CD14-positive monocyte (primary cell): ENCODE measurements around the gene CAMKK1. TPM values are rescaled to one million over a fixed set of nuclear protein-coding genes. Genes with fewer than 3 reads are reported as not detected.

ENCODE experiments used
- DNase-seq, 3 donors: peaks; one replicate each; pipeline ENCODE4 v3.0.0-alpha.2; 2011 to 2022
- H2AFZ ChIP-seq: 2 replicates; pipeline ENCODE4 v1.6.0; 2012; ENCODE audit warnings: mild to moderate bottlenecking, low read depth, low read length, inconsistent platforms; ENCODE audit not compliant: insufficient read depth, poor library complexity, severe bottlenecking
- H3K27ac ChIP-seq, 2 donors: 1 replicate in 1 of 2; 2 replicates in 1 of 2; pipeline ENCODE4 v1.5.1; 2012 to 2013; ENCODE audit warnings: low read length in 2 of 2, control low read depth in 1 of 2, inconsistent platforms in 1 of 2, low read depth in 1 of 2, mild to moderate bottlenecking in 1 of 2
- H3K27me3 ChIP-seq, 2 donors: one replicate each; pipeline versions ENCODE4 v1.6.0 to v1.6.1; 2011 to 2013; ENCODE audit warnings: low read length in 2 of 2; ENCODE audit not compliant: control insufficient read depth in 2 of 2, insufficient read depth in 2 of 2
- H3K36me3 ChIP-seq, 2 donors: replicated peaks in 1 of 2; 1 replicate in 1 of 2; 2 replicates in 1 of 2; pipeline versions ENCODE4 v1.5.1 to v1.6.1; 2012 to 2013; ENCODE audit warnings: low read length in 2 of 2, control low read depth in 1 of 2, inconsistent platforms in 1 of 2, mild to moderate bottlenecking in 1 of 2; ENCODE audit not compliant: insufficient read depth in 2 of 2, control insufficient read depth in 1 of 2
- H3K4me1 ChIP-seq, 2 donors: 1 replicate in 1 of 2; 2 replicates in 1 of 2; pipeline versions ENCODE4 v1.5.1 to v1.6.1; 2012 to 2013; ENCODE audit warnings: low read length in 2 of 2, control low read depth in 1 of 2, inconsistent platforms in 1 of 2, mild to moderate bottlenecking in 1 of 2, moderate library complexity in 1 of 2; ENCODE audit not compliant: insufficient read depth in 2 of 2, control insufficient read depth in 1 of 2
- H3K4me2 ChIP-seq: replicated peaks from 2 replicates; pipeline ENCODE3; 2012; ENCODE audit warnings: low read length, moderate library complexity, mild to moderate bottlenecking; ENCODE audit not compliant: poor library complexity, severe bottlenecking; ENCODE audit errors: extremely low read depth
- H3K4me3 ChIP-seq, 3 experiments: fragments of 200-600 bp in 1 of 3; sonication (generic) in 1 of 3; replicated peaks in 1 of 3; 1 replicate in 2 of 3; 2 replicates in 1 of 3; pipeline ENCODE4 v1.5.1; 2011 to 2013; ENCODE audit warnings: low read length in 3 of 3, mild to moderate bottlenecking in 3 of 3, control low read depth in 2 of 3, low read depth in 2 of 3, inconsistent platforms in 1 of 3, moderate library complexity in 1 of 3
- H3K79me2 ChIP-seq: 2 replicates; pipeline ENCODE4 v1.6.0; 2012; ENCODE audit warnings: mild to moderate bottlenecking, control low read depth, inconsistent platforms, low read length, moderate library complexity; ENCODE audit not compliant: insufficient read depth
- H3K9ac ChIP-seq: 2 replicates; pipeline ENCODE4 v1.6.0; 2017; ENCODE audit warnings: low read length, mild to moderate bottlenecking; ENCODE audit not compliant: insufficient read depth, poor library complexity, severe bottlenecking
- H3K9me3 ChIP-seq, 2 donors: replicated peaks in 1 of 2; 1 replicate in 1 of 2; 2 replicates in 1 of 2; pipeline versions ENCODE4 v1.5.1 to v1.6.1; 2012 to 2013; ENCODE audit warnings: low read length in 2 of 2, control low read depth in 1 of 2; ENCODE audit not compliant: control insufficient read depth in 1 of 2, insufficient read depth in 1 of 2
- H4K20me1 ChIP-seq: 2 replicates; pipeline ENCODE4 v1.6.0; 2012; ENCODE audit warnings: mild to moderate bottlenecking, low read length, control low read depth, moderate library complexity; ENCODE audit not compliant: insufficient read depth
- H3K27ac Mint-ChIP-seq, 7 donors: one replicate each; pipeline ENCODE4 v1.8.0; 2020; ENCODE audit warnings: mild to moderate bottlenecking in 7 of 7, mixed read lengths in 7 of 7, moderate library complexity in 6 of 7, inconsistent platforms in 2 of 7
- H3K27me3 Mint-ChIP-seq, 3 donors: one replicate each; pipeline ENCODE4 v1.8.0; 2021 to 2022; ENCODE audit warnings: low read depth in 3 of 3, mild to moderate bottlenecking in 3 of 3, mixed read lengths in 3 of 3, moderate library complexity in 3 of 3, inconsistent platforms in 1 of 3
- H3K36me3 Mint-ChIP-seq, 2 donors: one replicate each; pipeline ENCODE4 v1.8.0; 2020; ENCODE audit warnings: mixed read lengths in 2 of 2, inconsistent platforms in 1 of 2, mild to moderate bottlenecking in 1 of 2
- H3K4me1 Mint-ChIP-seq: one replicate; pipeline ENCODE4 v1.8.0; 2020; ENCODE audit warnings: mild to moderate bottlenecking, mixed read lengths
- H3K4me3 Mint-ChIP-seq, 2 donors: one replicate each; pipeline ENCODE4 v1.8.0; 2020; ENCODE audit warnings: mild to moderate bottlenecking in 2 of 2, mixed read lengths in 2 of 2, moderate library complexity in 1 of 2
- H3K9me3 Mint-ChIP-seq, 7 donors: one replicate each; pipeline ENCODE4 v1.8.0; 2020 to 2022; ENCODE audit warnings: mixed read lengths in 7 of 7, mild to moderate bottlenecking in 6 of 7, moderate library complexity in 6 of 7, inconsistent platforms in 2 of 7
- WGBS: methylation state at CpG from one replicate; pipeline ENCODE4 v1.1.5; 2013; ENCODE audit warnings: missing lambda C conversion rate; ENCODE audit not compliant: insufficient coverage; 5-methylcytosine and 5-hydroxymethylcytosine counted together
- intact Hi-C, 2 donors: fragments of 100-400 bp; cut with micrococcal nuclease; formaldehyde crosslinking; loops; one replicate each; pipeline versions ENCODE4 v1.15.0 to v1.15.1; 2023
- polyA plus RNA-seq, 3 donors: library from polyadenylated mRNA; depleted of rRNA in 1 of 3; unstranded in 2 of 3; stranded (reverse) in 1 of 3; fragments of 300-500 nt in 2 of 3; fragments of >200 nt in 1 of 3; fragmentation: Illumina TruSeq in 2 of 3; gene quantifications; 1 replicate in 2 of 3; 2 replicates in 1 of 3; pipeline ENCODE4 v1.2.3, GENCODE V29; 2012 to 2021
- TF ChIP-seq, protein P1 (sequence below): fragments of 200-600 bp; IDR thresholded peaks from one replicate; pipeline ENCODE4 v1.8.0; 2022; ENCODE audit warnings: antibody characterized with exemption, mild to moderate bottlenecking

Gene CAMKK1
- polyA plus RNA-seq, 3 donors: 0.74 to 24.1 (median 1.5) TPM

- Histone ChIP-seq H4K20me1 (no peaks in the 10 kb centered on the region), H3K79me2 (no peaks in the 10 kb centered on the region), H3K4me1 (no peaks in the 10 kb centered on the region), H3K4me3 (no peak overlapping the region), H3K9me3 (no peaks in the 10 kb centered on the region), H3K9ac (no peak overlapping the region), H2AFZ (no peak overlapping the region), H3K27ac (no peak overlapping the region), H3K36me3 (peaks cover 10 to 12% of the 10 kb centered on the region in 2 donors), H3K27me3 (no peaks in the 10 kb centered on the region), H3K4me2 (no peak overlapping the region)
- Mint-ChIP-seq H3K27me3 (peaks cover 0 to 3% (median 0%) of the 10 kb centered on the region in 3 donors), H3K9me3 (no peaks in the 10 kb centered on the region), H3K27ac (no peak overlapping the region), H3K4me1 (no peaks in the 10 kb centered on the region), H3K36me3 (peaks cover 8 to 14% of the 10 kb centered on the region in 2 donors), H3K4me3 (no peak overlapping the region)
- no peak for DNase-seq
- 96% methylated on average over 29 of the region's 30 CpGs for WGBS
- TF ChIP-seq, protein P1, sequence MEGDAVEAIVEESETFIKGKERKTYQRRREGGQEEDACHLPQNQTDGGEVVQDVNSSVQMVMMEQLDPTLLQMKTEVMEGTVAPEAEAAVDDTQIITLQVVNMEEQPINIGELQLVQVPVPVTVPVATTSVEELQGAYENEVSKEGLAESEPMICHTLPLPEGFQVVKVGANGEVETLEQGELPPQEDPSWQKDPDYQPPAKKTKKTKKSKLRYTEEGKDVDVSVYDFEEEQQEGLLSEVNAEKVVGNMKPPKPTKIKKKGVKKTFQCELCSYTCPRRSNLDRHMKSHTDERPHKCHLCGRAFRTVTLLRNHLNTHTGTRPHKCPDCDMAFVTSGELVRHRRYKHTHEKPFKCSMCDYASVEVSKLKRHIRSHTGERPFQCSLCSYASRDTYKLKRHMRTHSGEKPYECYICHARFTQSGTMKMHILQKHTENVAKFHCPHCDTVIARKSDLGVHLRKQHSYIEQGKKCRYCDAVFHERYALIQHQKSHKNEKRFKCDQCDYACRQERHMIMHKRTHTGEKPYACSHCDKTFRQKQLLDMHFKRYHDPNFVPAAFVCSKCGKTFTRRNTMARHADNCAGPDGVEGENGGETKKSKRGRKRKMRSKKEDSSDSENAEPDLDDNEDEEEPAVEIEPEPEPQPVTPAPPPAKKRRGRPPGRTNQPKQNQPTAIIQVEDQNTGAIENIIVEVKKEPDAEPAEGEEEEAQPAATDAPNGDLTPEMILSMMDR: no peak
- intact Hi-C loops: loop anchor here (5.0 to 10.0 kb wide), 2 partner anchors 46 to 54 kb away; partner anchors contain the start of gene P2RX1 (in 1 of the 2)
These were observed 31.7 kb downstream of the CAMKK1 start for GRCh38 chr17:3860939-3861700.

DNA sequence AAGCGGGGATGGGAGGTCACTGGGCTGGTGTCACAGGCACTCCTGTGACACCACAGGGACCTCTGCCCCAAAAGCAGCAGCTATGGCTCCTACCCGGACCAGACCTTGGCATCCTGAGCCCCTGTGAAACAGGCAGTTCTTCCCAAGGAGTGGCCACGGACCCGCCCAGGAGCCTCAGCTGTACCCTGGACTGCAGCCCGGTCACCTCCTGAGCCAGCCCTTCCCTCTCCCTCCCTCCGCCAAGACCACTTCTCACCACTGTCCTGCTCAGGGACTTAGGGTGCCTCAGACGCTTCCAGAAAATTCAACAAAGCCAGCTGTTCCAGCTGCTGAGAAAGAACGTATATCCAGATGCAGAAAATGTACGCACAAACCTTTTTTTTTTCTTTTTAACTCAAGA lies 32.9 kb downstream of the CAMKK1 start:
- TF ChIP-seq, protein P1: no peak
- H3K4me3 Mint-ChIP-seq: no peak overlapping the region

More for the DNA sequence above, 32.9 kb downstream of the CAMKK1 start:
- peaks cover 10 to 12% of the 10 kb centered on the region in 2 donors for H3K36me3 ChIP-seq
- Mint-ChIP-seq H3K36me3 (peaks cover 8 to 14% of the 10 kb centered on the region in 2 donors), H3K27ac (peak overlapping the region in 1 of 7 donors; percentile 11), H3K27me3 (peaks cover 0 to 3% (median 3%) of the 10 kb centered on the region in 3 donors), H3K4me1 (no peaks in the 10 kb centered on the region), H3K9me3 (no peaks in the 10 kb centered on the region)
- H3K4me1 ChIP-seq: no peaks in the 10 kb centered on the region
- H2AFZ ChIP-seq: no peak overlapping the region
- H3K79me2 ChIP-seq: no peaks in the 10 kb centered on the region
- intact Hi-C loops: loop anchor here (5.0 to 10.0 kb wide), 2 partner anchors 47 to 55 kb away; partner anchors contain the start of gene P2RX1 (in 1 of the 2)
- no peak overlapping the region for H3K9ac ChIP-seq
- H3K4me2 ChIP-seq: no peak overlapping the region
- no peaks in the 10 kb centered on the region for H3K9me3 ChIP-seq
- no peaks in the 10 kb centered on the region for H3K27me3 ChIP-seq
- no peaks in the 10 kb centered on the region for H4K20me1 ChIP-seq
- no peak overlapping the region for H3K4me3 ChIP-seq
- no peak for DNase-seq
- 100% methylated on average over 6 of the region's 9 CpGs for WGBS
- H3K27ac ChIP-seq: no peak overlapping the region
